D721Med (cell line): ENCODE data around the gene TRAF3IP1.
"Not testable (repeated sequence)": the region's sequence is repeated elsewhere in the genome, so short reads cannot be mapped to it uniquely, and the experiment has no call there.

Experiments
- DNase-seq: peaks from one replicate; pipeline ENCODE4 v3.0.0; 2011; ENCODE audit warnings: low spot score; ENCODE audit not compliant: insufficient read length
- FAIRE-seq: peaks from 2 replicates; lab custom pipeline; 2011; peaks lifted over from hg19 to GRCh38; lab: Jason Lieb, UNC
- CTCF ChIP-seq: IDR thresholded peaks from 2 replicates; pipeline ENCODE4 v1.5.1; 2012; ENCODE audit warnings: mild to moderate bottlenecking, control low read depth; ENCODE audit not compliant: insufficient read depth; ENCODE audit errors: missing control alignments

The TRAF3IP1 gene

GRCh38 chr2:238320246-238320647, at the start of gene TRAF3IP1:
TRAF3IP1 (plus strand) TSS chr2:238320518; CDS start chr2:238320663, 145 bp downstream.
- peak; percentile 92 for DNase-seq
- no peak for TF ChIP-seq CTCF
- FAIRE-seq = no peak

- FAIRE-seq (no peak), DNase-seq (no peak)
- TF ChIP-seq CTCF = no peak
Measured at GRCh38 chr2:238270606-238271005, 49.7 kb upstream of the TRAF3IP1 start.

GRCh38 chr2:238271061-238271554, 49.2 kb upstream of the TRAF3IP1 start:
- FAIRE-seq (no peak), DNase-seq (no peak)
- no peak for TF ChIP-seq CTCF

- FAIRE-seq, DNase-seq: not testable (repeated sequence)
Measured at GRCh38 chr2:238271686-238272085, 48.6 kb upstream of the TRAF3IP1 start.

- FAIRE-seq = no peak
Measured at GRCh38 chr2:238272156-238272555, 48.2 kb upstream of the TRAF3IP1 start.

GRCh38 chr2:238273433-238273832, 46.9 kb upstream of the TRAF3IP1 start:
- DNase-seq, FAIRE-seq: not testable (repeated sequence)

More at GRCh38 chr2:238272156-238272555, 48.2 kb upstream of the TRAF3IP1 start:
- TF ChIP-seq CTCF = no peak
- no peak for DNase-seq

- DNase-seq (no peak), FAIRE-seq (no peak)
- no peak for TF ChIP-seq CTCF
Measured at GRCh38 chr2:238274152-238274865, 46.0 kb upstream of the TRAF3IP1 start.

- FAIRE-seq = no peak
- DNase-seq = no peak
Measured at GRCh38 chr2:238277695-238278094, 42.6 kb upstream of the TRAF3IP1 start.

More at GRCh38 chr2:238277695-238278094, 42.6 kb upstream of the TRAF3IP1 start:
- no peak for TF ChIP-seq CTCF
